ENCODE measurements around the gene ROR2. TPM values are rescaled to one million over a fixed set of nuclear protein-coding genes. Genes with fewer than 3 reads are reported as not detected.

ROR2 gene
- total and polyA plus RNA-seq, 2 experiments from 2014 or later: 8.1 to 18.8 TPM

GRCh38 chr9:91921371-91921770 is 28.7 kb downstream of the ROR2 start:
- H3K4me1 ChIP-seq (ENCODE audit: insufficient read depth): peaks cover 12% of the 10 kb centered on the region
- Mint-ChIP-seq H3K4me3 (no peak overlapping the region), H3K27ac (no peak overlapping the region), H3K4me1 (peaks cover 34% of the 10 kb centered on the region), H3K36me3 (ENCODE audit: low read depth) (no peaks in the 10 kb centered on the region), H3K27me3 (ENCODE audit: insufficient read depth, low read depth, poor library complexity) (peaks cover 7% of the 10 kb centered on the region), H3K9me3 (no peaks in the 10 kb centered on the region)
- peak; percentile 90 for ATAC-seq
- DNase-seq (ENCODE audit: low spot score): peak; percentile 76
- 0 out of 2 replicates have a peak, but pooled peaks cover 3% of the 10 kb centered on the region for H3K9me2 ChIP-seq (ENCODE audit: insufficient read depth)
- H3K79me2 ChIP-seq (replicated peaks; ENCODE audit: insufficient read depth): peaks cover 12% of the 10 kb centered on the region
- H3F3A ChIP-seq (replicated peaks; ENCODE audit: low read depth): no peaks in the 10 kb centered on the region
- H3K27ac ChIP-seq (ENCODE audit: low read depth): no peak overlapping the region
- peak overlapping the region; percentile 15 for H3K4me2 ChIP-seq
- TF ChIP-seq ZNF331 (CRISPR knock-in tag; IDR thresholded peaks at IDR 0.05; ENCODE audit: low read depth): no peak
- no peak for TF ChIP-seq EZH2 (IDR thresholded peaks at IDR 0.05; ENCODE audit: low read depth, unreplicated experiment)
- peak; percentile 61; the same call in 1 of the 2 replicates for TF ChIP-seq NANOG (IDR thresholded peaks at IDR 0.05; ENCODE audit: borderline replicate concordance)
- TF ChIP-seq ZNF462 (CRISPR knock-in tag; IDR thresholded peaks at IDR 0.05): peak; percentile 58; the same call in 1 of the 2 replicates
- no peaks in the 10 kb centered on the region for H3K36me3 ChIP-seq (ENCODE audit: insufficient read depth)
- no peak overlapping the region for H3K4me3 ChIP-seq
- H4K20me1 ChIP-seq (replicated peaks; ENCODE audit: insufficient read depth): peaks cover 18% of the 10 kb centered on the region; the same call in 1 of the 2 replicates
- H3K27me3 ChIP-seq (ENCODE audit: insufficient read depth): peaks cover 13% of the 10 kb centered on the region; the same call in 1 of the 2 replicates
- no peak overlapping the region for H2AFZ ChIP-seq

DNA sequence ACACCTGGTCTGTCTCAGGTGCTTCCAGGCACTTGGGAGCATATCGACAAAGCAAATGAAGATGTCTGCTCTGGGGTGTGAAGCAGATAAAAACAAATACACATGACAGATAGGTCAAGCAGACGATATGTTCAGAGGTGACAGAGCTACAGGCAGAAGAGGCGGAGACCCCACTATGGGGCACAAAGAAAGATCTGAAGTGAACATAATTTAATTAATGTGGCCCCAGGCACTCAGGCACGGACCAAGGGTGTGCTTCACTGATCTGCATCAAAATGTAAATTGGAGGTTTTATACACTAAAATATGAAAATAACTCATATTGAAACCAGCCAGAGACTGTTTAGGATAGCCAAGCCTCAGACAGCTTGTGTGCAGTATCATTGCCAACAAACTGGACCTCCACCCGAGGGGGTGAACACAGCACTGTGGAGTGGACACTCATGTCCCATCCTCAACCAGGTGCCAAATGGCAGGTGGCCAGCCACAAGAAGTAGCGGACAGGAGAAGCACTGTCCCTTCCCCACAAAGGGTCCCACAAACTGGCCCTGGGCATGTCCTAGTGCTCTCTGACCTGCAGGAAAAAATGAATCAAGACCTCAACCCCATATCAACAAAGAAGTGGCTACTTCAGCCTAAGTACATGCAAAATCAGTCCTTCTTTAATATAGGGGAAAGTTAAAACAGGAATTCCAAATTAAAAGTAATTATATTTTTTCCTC is 29.2 kb downstream of the ROR2 start:
- Mint-ChIP-seq H3K4me3 (no peak overlapping the region; the same call in 2 of the 3 replicates), H3K9me3 (no peaks in the 10 kb centered on the region), H3K27ac (no peak overlapping the region), H3K27me3 (ENCODE audit: insufficient read depth, low read depth, poor library complexity) (peaks cover 8% of the 10 kb centered on the region), H3K36me3 (ENCODE audit: low read depth) (no peaks in the 10 kb centered on the region), H3K4me1 (peaks cover 34% of the 10 kb centered on the region)
- Histone ChIP-seq H3K4me1 (ENCODE audit: insufficient read depth) (peaks cover 12% of the 10 kb centered on the region), H3K36me3 (ENCODE audit: insufficient read depth) (no peaks in the 10 kb centered on the region), H3K27ac (ENCODE audit: low read depth) (no peak overlapping the region), H3F3A (replicated peaks; ENCODE audit: low read depth) (no peaks in the 10 kb centered on the region), H3K4me3 (no peak overlapping the region), H3K4me2 (peak overlapping the region; percentile 15), H3K79me2 (replicated peaks; ENCODE audit: insufficient read depth) (peaks cover 12% of the 10 kb centered on the region), H4K20me1 (replicated peaks; ENCODE audit: insufficient read depth) (peaks cover 18% of the 10 kb centered on the region; the same call in 1 of the 2 replicates), H3K9me2 (ENCODE audit: insufficient read depth) (0 out of 2 replicates have a peak, but pooled peaks cover 3% of the 10 kb centered on the region), H3K27me3 (ENCODE audit: insufficient read depth) (peaks cover 13% of the 10 kb centered on the region; the same call in 1 of the 2 replicates), H2AFZ (no peak overlapping the region)
- ATAC-seq: no peak
- DNase-seq (ENCODE audit: low spot score): no peak
- TF ChIP-seq EZH2phosphoT487 (IDR thresholded peaks at IDR 0.05; ENCODE audit: unreplicated experiment) (no peak), STAT1 (IDR thresholded peaks at IDR 0.05; ENCODE audit: unreplicated experiment) (no peak), POLR2AphosphoS5 (IDR thresholded peaks at IDR 0.05; ENCODE audit: low read depth) (no peak), NANOG (IDR thresholded peaks at IDR 0.05; ENCODE audit: borderline replicate concordance) (no peak), EZH2 (IDR thresholded peaks at IDR 0.05; ENCODE audit: low read depth, unreplicated experiment) (no peak), ZNF114 (CRISPR knock-in tag; IDR thresholded peaks at IDR 0.05) (no peak)
- TF ChIP-seq, protein P1, sequence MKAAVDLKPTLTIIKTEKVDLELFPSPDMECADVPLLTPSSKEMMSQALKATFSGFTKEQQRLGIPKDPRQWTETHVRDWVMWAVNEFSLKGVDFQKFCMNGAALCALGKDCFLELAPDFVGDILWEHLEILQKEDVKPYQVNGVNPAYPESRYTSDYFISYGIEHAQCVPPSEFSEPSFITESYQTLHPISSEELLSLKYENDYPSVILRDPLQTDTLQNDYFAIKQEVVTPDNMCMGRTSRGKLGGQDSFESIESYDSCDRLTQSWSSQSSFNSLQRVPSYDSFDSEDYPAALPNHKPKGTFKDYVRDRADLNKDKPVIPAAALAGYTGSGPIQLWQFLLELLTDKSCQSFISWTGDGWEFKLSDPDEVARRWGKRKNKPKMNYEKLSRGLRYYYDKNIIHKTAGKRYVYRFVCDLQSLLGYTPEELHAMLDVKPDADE (IDR thresholded peaks at IDR 0.05): no peak

All from GM23338 (cell line).